Stimulated activated CD8-positive, alpha-beta memory T cell treated with anti-CD3 and anti-CD28 coated beads, Interleukin-7, amount 100 ng/mL, for 24 hours (primary cell): ENCODE results near the gene CFAP20DC.
"Not testable (repeated sequence)": the region's sequence is repeated elsewhere in the genome, so short reads cannot be mapped to it uniquely, and the experiment has no call there.

Source experiments
- DNase-seq: peaks from one replicate; pipeline ENCODE4 v3.0.0-alpha.2; 2020; ENCODE audit warnings: low read depth

The CFAP20DC gene

DNA sequence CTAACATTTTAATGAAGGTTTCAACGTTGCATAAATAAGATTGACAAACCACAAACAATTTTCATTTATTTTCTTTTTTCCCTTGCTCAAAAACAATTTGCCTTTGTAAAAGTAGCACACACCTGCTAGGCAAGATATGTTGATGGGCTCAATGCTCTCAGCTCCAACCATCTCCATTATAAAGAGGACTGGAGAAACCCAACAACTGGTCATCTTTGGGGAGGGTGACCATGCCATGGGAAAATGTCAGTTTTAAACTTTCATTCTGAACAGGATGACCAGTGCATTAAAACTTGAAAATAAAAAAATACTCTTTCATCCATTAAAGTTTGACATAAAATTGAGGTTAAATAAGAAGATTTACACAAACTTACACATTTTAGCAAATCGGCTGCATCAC, 183.7 kb downstream of the CFAP20DC start:
- no peak for DNase-seq

DNA sequence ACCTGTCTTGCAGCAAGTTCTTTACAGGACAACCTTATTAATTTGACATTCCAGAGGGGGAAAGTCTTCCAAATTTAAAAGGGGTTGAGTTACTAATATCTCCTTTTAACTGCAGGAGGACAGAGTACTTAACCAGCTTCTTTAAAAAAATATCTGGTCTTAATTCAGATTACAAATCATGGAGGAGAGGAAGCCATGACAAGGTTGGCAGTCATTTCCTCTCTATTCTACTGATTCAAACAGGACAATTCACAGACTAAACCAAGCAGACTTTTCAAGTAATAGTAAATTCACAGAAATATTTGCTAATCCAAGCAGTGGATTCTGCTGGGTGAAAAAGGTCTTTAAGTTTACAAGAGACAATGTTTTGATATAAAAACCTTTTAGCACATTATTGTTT, 185.3 kb downstream of the CFAP20DC start:
- no peak for DNase-seq

DNA sequence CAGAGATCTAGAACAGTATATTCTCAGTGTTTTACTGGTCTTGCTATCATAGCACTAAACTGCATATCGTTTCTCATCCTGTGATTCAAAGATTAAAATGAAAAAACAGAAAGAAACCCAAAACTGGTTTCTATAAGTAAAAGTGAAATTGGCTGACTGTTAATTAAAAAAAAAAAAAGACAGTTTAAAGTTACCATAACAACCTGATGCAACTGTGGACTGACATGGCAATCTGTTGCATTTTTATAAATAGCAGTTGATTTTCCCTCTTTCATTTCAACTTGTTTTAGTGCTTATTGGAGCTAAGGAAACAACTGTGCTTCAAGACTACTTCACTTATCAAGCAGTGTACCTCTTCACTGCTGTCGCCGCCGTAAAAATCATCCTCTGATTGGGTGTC, 186.6 kb downstream of the CFAP20DC start:
- no peak for DNase-seq

DNA sequence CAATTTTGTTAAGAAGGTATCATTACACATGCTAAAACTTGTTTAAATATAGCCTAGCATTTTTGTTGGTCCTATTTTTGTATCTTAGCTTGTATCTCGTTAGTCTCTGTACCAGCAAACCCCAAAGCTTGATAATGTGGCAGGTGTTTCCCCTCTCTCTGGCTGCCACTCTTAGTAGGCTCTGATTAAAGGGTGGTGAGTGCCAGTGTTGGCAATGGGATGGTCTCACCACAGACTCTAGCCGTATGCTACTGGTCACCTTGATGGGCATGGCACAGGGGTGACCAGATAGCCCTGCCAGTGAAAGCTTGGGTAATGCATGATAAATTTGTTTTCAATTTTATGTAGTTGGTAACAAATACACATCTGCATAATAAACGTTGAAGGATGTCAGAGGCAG, 188.3 kb downstream of the CFAP20DC start:
- DNase-seq, result no peak

DNA sequence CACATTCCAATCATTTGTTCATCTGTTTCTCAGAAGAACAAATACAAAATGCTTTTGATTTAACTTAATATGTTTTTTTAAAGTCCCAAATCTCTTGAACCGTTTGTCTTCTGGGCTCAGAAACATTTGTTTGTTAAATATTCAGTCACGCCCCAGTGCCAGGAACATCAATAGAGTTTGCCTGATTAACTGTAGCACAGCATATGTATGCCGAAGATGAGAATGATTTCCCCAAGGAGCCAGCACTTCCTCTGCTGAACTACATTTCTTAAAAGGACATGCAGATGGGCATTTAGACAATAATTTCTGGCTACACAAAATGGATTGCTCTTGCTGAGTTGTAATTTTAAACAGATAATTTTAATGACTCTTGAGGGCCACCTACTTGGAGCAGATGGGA, 191.7 kb downstream of the CFAP20DC start:
- no peak for DNase-seq

DNA sequence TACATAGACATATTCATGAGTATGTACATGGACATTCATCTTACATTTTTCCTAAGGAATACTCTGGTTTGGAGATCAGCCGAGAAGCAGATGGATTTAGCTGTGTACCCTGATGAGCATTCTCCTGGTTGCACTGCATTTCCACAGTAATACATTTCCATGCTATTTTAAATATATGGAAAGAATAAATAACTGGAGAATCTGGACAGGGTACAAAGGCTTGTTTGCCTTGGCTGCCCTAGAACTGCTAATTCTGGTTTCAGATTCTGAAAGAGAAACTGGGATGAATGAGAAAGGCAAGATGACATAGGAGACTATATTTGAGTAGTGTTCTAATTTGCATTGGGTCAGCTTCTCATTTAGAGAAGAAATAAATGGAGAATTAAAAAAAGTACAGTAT, 192.4 kb downstream of the CFAP20DC start:
- DNase-seq, result no peak

DNA sequence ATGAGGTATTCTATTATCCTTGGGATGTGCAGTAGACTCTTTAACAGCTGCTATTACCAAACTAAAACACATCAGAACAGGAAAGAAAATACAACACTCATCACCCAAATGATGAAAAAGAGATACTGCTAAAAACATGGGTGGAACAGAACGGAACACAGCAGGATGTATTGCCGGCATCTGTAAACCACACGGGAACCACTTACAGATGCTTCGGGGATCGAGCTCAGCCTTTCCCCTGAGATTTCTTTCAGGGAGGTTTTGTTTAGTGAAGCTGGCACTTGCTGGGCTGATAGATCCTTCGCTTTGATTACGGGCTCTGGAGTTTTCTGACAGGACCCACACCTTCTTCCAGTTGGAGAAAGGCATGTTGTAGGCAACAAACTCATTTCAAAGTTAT, 201.0 kb downstream of the CFAP20DC start:
- DNase-seq, result no peak

DNA sequence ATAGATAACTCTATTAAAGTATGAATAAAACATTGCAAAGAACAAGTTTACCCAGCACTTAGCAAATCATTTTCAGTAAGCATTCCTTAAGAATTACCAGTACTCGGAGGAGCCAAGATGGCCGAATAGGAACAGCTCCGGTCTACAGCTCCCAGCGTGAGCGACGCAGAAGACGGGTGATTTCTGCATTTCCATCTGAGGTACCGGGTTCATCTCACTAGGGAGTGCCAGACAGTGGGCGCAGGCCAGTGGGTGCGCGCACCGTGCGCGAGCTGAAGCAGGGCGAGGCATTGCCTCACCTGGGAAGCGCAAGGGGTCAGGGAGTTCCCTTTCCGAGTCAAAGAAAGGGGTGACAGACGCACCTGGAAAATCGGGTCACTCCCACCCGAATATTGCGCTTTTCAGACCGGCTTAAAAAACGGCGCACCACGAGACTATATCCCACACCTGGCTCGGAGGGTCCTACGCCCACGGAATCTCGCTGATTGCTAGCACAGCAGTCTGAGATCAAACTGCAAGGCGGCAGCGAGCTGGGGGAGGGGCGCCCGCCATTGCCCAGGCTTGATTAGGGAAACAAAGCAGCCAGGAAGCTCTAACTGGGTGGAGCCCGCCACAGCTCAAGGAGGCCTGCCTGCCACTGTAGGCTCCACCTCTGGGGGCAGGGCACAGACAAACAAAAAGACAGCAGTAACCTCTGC, 207.6 kb downstream of the CFAP20DC start:
- DNase-seq, result not testable (repeated sequence)

DNA sequence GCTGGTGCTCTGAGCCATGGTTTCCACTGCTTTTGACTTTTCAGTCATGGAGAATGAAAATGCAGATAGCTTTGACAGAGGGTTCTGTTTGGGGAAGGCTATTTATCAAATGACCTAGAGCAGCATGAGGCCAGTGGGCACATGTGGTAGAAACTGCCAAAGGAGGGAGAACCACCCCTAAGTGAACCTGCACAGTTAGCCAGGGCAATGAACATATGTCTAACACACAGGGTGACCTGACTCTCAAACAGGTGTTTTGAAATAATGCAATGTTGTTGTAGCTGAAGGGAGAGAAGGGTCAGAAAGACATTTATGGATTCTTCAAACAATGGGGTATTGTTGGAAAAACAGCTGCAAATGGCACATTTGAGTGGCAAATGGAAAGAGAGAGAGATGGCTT, 208.9 kb downstream of the CFAP20DC start:
- DNase-seq, result no peak

DNA sequence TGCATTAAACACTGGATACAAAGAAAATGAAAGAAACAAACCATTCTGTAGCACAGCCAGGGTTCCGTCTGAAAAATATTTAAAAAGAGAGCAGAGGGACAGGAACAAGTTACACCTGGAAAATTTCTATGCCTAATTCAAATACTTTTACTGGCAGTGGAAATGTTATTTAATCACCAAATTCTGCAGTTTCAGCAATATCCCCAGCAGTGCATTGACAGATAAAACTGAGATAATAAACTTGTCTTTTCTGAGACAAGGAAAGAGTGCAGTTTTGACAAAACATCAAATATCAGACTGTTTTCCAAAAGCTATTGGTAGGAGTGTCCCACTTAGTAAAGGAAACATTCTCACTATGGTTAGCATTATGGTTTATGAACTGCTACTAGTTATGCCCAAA, 209.9 kb downstream of the CFAP20DC start:
- DNase-seq, result no peak

DNA sequence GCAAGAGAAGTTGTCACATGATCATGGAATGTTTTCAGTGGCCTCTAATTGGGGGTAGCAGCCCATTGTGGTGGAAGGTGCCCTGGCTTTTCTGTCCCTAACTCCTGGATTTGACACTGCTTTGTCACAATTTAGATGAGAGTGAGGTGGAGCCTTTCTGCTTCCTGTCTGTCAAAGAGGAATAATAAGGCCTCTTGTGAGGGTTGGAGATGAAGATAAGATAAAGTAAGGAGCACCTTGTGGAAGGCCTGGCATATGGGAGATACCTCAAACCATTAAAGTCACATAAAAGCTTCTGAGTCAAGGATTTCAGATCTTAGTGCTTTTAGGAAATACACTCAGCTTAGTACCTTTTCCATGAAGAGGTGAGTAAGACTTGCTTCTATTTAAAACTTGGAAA, 210.6 kb downstream of the CFAP20DC start:
- DNase-seq, result no peak

DNA sequence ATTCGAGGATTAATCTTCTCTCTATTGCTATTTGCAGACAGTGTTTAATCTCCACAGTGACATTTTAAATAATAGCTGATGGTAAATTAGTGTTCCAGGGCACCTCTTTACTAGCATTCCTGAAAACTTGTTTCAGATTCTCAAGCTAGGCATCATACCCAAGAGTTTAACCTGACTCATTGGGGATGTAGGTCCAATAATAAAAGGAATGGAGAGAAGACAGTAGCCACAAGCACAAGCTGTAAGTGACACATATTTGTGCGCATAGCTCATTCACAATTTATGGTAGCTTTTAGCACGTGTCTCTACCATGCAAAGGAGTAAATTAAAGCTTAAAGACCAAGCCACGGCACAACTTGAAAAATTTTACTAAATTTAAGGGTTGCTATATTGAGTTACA, 212.0 kb downstream of the CFAP20DC start:
- DNase-seq, result no peak

DNA sequence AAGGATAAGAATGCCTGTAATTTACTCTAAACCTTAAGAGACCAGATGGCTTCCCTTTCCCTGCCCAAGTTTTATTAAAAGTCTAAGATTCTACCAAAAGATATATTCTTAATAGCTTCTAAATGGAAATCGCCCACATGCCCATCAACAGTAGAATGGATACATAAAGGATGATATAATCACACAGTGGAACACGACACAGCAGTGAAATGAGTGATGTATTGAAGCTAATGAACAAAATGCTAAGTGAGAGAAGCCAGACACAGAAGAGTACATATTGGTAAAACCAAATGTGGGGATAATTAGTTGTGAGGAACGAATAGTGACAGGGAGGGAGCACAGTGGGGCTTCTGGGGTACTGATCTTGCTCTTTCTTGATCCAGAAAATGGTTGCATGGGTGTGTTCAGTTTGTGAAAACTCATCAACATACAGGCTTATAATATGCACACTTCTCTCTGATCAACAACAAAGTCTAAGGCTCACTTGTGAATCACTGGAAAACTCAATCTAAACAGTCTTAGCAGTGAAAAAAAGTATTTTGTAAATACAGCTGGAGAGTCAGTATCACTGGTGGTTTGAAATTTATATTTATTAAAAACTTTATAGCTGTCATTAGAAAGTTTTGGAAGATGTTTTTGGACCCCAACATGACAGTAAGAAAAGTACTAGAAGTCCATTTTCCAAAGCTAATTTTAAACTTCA, 212.5 kb downstream of the CFAP20DC start:
- no peak for DNase-seq

DNA sequence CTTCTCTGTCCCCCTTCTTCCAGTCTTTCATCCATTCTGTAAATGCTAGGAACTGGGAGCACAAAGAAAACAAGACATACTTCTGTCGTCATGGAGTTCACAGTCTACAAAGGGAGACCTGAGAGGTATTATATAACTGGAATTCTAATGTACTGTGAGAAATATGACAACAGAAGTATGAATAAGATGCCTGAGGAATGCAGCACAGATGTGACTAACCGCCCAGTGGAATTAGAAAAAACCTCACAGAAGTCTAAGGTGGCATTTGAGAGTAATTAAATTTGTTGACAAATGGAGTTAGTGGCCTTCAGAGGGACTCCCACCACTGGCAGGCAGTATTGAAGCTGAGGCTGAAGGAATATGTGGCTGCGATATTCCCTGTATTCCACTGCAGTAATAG, 214.7 kb downstream of the CFAP20DC start:
- no peak for DNase-seq

DNA sequence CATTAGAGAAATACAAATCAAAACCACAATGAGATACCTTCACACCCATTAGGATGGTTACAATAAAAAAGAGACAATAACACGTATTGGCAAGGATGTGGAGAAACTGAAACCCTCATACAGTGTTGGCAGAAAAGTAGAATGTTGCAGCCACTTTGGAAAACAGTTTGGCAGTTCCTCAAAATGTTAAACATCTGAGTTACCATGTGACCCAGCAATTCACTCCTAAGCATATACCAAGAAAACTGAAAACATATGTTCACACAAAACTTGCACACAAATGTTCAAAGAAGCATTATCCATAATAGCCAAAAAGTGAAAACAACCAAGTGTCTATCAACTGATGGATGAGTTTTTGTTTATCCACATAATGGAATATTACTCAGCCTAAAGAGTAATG, 216.3 kb downstream of the CFAP20DC start:
- no peak for DNase-seq

DNA sequence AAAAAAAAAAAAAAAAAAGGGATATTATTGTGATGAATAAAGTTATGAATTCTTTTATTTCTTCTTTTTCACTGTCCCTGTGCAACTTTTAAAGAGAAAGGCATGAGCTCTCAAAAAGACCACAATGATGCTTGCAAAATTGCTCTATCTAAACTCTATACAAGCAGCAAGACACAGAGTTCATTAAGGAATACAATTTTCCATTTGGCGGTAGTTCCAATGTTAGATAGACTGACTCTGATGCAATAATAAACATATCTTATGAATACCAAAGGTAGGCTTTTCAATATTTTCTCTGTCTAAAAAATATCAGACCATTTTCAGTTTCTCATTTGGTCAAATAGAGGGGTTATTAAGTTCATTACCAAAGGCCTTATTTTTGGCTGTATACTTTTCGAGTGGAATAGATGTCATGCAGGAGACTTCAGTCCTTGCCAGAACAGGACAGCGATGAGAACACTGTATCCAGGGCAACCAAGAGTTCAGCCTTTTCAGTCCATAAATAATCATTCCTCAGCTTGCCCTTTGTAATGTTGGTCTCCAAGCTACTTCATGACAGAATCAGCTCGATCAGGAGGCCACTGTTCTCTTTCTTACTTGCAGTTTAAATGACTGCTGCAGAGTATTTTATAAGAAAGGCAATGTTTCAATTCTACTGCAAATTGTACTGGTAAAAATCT, 220.4 kb downstream of the CFAP20DC start:
- no peak for DNase-seq

DNA sequence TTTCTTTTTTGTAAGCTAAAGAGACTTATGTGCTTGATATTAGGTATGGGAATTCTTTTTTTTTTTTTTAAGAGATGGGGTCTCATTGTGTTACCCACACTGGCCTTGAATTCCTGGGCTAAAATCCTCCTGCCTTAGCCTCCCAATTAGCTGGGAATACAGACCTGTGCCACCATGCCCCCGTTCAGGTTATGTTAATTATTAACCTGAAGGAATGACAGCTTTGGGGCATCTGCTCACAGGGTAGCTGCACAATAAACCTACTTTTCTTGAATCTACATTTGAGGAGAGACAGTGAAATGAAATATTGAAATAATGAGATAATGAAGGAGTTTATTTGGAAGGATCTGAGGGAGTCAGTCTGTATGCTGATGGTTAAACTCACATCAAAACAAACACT, 225.0 kb downstream of the CFAP20DC start:
- DNase-seq, result no peak

DNA sequence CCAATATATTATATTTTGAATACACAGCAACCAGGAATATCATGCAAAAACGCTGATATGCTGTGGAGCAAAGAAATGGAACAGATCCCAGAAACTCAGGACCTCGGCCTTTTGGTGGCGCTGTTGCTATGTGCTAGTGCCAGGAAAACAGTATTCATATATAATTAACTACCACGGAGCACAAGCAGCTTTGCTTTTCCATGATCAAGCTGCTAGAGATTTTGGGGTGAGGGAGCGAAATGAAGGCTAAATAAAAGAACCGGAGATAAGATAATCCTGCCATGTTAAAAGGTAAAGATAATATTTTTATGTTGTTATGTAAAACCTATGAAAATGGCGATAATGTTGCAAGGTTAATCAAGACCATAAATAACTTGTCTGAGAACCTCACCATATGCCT, 225.5 kb downstream of the CFAP20DC start:
- no peak for DNase-seq

DNA sequence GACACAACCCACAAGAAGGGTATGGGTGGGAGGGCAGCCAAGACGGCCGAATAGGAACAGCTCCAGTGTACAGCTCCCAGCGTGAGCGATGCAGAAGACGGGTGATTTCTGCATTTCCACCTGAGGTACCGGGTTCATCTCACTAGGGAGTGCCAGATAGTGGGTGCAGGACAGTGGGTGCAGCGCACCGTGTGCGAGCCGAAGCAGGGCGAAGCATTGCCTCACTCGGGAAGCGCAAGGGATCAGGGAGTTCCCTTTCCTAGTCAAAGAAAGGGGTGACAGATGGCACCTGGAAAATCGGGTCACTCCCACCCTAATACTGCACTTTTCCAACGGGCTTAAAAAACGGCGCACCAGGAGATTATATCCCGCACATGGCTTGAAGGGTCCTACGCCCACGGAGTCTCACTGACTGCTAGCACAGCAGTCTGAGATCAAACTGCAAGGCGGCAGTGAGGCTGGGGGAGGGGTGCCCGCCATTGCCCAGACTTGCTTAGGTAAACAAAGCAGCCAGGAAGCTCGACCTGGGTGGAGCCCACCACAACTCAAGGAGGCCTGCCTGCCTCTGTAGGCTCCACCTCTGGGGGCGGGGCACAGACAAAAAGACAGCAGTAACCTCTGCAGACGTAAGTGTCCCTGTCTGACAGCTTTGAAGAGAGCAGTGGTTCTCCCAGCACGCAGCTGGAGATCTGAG, 243.1 kb downstream of the CFAP20DC start:
- DNase-seq, result not testable (repeated sequence)

DNA sequence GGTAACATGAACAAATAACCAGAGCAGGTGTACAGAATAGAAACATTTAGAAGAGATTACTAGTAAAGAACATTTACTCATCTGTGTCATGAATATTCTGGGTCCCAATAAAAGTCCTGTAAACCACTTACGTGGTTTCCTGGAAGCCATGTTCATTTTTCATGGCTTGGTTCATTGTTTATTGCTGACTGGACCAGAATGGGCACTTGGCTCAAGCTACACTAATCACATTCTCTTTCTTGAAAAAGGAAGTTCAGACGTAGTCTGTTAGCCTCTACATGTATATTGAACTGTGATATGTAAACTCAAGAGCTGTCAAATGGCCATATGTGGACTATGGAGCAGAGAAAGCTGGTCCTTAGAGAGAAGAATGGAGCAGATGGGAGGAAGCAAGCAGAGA, 244.9 kb downstream of the CFAP20DC start:
- DNase-seq, result no peak

DNA sequence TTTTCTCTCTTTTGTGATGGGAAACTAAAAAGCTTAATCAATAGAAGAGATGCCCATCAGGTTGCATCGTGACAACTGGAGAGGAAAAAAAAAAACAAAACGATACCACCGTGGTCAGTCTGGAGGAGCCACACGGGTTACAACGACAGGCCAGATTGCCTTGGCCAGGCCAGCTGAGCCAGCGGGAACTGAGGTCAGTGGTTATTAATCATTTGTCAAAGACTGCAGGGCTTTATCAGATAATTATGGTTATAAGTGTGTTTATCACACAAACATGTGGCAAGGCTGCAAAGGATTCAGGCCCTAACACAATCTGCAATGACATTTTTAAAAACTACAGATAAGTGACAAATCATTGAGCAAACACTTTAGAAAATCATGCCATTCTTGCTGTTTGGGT, 248.3 kb downstream of the CFAP20DC start:
- DNase-seq, result no peak

DNA sequence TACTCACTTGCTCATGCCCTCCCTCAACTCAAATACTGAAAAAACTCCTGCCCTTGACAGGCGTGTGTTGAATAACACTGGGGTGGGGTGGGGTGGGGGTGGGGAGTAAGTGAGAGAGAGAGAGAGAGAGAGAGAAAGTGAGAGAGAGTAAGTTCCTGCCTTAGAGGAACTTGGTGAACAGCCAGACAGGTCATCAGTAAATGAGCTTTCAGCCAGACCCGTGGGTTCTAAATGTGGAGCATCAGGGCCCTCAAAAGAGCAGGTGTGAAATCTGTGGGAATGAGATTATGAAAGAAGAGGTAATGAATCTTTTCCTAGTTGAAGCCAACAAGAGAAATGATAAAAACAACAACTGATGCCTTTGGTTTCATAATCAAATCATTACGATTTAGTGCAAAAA, 248.9 kb downstream of the CFAP20DC start:
- no peak for DNase-seq

DNA sequence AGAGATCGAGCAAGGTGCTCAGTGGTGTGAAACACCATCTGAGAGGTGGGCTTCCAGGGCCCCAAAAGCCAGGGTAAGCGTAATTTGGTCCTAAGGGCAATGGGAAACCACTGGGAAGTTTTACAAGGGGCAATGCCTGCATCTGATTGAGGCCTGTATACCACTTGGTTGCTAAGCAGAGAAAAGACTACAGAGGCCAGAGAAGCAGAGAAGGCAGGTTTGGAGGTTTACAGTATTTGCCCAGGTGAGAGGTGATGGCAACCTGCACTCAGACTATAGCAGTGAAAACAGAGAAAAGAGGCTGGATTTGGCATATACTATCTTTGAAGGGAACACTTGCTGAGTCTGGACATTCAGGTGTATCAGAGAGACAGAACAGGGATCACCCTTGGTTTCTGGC, 249.8 kb downstream of the CFAP20DC start:
- DNase-seq, result no peak
